Aorta (tissue), 5 donors: ENCODE results near the gene NAGK. TPM values are rescaled to one million over a fixed set of nuclear protein-coding genes. Genes with fewer than 3 reads are reported as not detected.
"Not testable (repeated sequence)": the region's sequence is repeated elsewhere in the genome, so short reads cannot be mapped to it uniquely, and the experiment has no call there.

Experiments
- ATAC-seq: fragments of 200-7000 bp; cut with Tn5 transposase; one replicate; pipeline ENCODE4 v1.9.1; 2022; ENCODE audit warnings: moderate library complexity; ENCODE audit not compliant: low FRiP score
- DNase-seq, 2 donors: peaks; one replicate each; pipeline ENCODE4 v3.0.0-alpha.2; 2020
- H3K27ac ChIP-seq, 2 donors: one replicate each; pipeline ENCODE4 v1.5.1; 2013; ENCODE audit warnings: low read length in 2 of 2, mild to moderate bottlenecking in 2 of 2, moderate library complexity in 2 of 2, control low read depth in 1 of 2, inconsistent platforms in 1 of 2, low read depth in 1 of 2
- H3K27me3 ChIP-seq, 2 donors: one replicate each; pipeline ENCODE4 v1.6.1; 2013; ENCODE audit warnings: control low read depth in 1 of 2, low read length in 1 of 2, mild to moderate bottlenecking in 1 of 2, moderate library complexity in 1 of 2; ENCODE audit not compliant: insufficient read depth in 2 of 2, control insufficient read depth in 1 of 2
- H3K36me3 ChIP-seq, 2 donors: one replicate each; pipeline ENCODE4 v1.6.1; 2013; ENCODE audit warnings: control low read depth in 1 of 2, low read length in 1 of 2, mild to moderate bottlenecking in 1 of 2; ENCODE audit not compliant: insufficient read depth in 2 of 2, control insufficient read depth in 1 of 2
- H3K4me1 ChIP-seq, 2 donors: one replicate each; pipeline ENCODE4 v1.6.1; 2013; ENCODE audit warnings: low read length in 2 of 2, control low read depth in 1 of 2, mild to moderate bottlenecking in 1 of 2, moderate library complexity in 1 of 2; ENCODE audit not compliant: insufficient read depth in 2 of 2, control insufficient read depth in 1 of 2
- H3K4me3 ChIP-seq, 2 donors: one replicate each; pipeline ENCODE4 v1.5.1; 2013; ENCODE audit warnings: low read length in 2 of 2, control low read depth in 1 of 2, mild to moderate bottlenecking in 1 of 2
- H3K9me3 ChIP-seq: one replicate; pipeline ENCODE4 v1.6.1; 2013; ENCODE audit warnings: mild to moderate bottlenecking, low read length; ENCODE audit not compliant: control insufficient read depth
- WGBS, 2 donors: extraction: QIAGEN DNeasy Blood & Tissue Kit; methylation state at CpG; one replicate each; pipeline ENCODE4 v1.1.7; 2013; 5-methylcytosine and 5-hydroxymethylcytosine counted together
- intact Hi-C, 2 donors: fragments of 100-400 bp; cut with DNase I; formaldehyde crosslinking; loops; one replicate each; pipeline versions ENCODE4 v1.14.2 to v1.15.0; 2022
- long read RNA-seq, 2 donors: library from polyadenylated mRNA; unstranded; transcript quantifications; one replicate each; pipeline ENCODE4 v2.0.0, GENCODE V29; 2020 to 2021
- polyA plus RNA-seq, 2 donors: library from polyadenylated mRNA; stranded (reverse); fragments of 200-250 nt; gene quantifications; one replicate each; pipeline ENCODE4 v1.2.3, GENCODE V29; 2013
- total RNA-seq, 2 donors: library from RNA; stranded (reverse); fragmentation: NEBNext Ultra II Directional; extraction: Animal tissue kit (Norgen Biotek cat#: 25700); gene quantifications; one replicate each; pipeline ENCODE4 v1.2.1, GENCODE V29; 2021
- donor health status: healthy with polysubstance abuse.
- donor health status: Bipolar disorder and iron deficiency.
- donor health status: DM: no; HTN: no; CAD: no.
- donor health status: DM: no; HTN: no; CAD: no.
- donor health status: DM: yes; HTN: yes; CAD: no.

NAGK gene
- total RNA-seq (100 to 1,000 TPM in 1 of 2 donors, 10 to 100 TPM in 1; 80.1 to 141 TPM), polyA plus RNA-seq (100 to 1,000 TPM in 1 of 2 donors, 10 to 100 TPM in 1; 60.5 to 199 TPM)
- long read RNA-seq, donor 1, transcript NAGK-229 (10 exons, 1,801 nt) = major isoform, 64 of 89 reads
- long read RNA-seq, donor 1, partial matches to known transcripts = 3 of 89 reads
- long read RNA-seq, donor 1, other reads (novel, unspliced or antisense) = 18 of 89 reads
- long read RNA-seq, donor 2, transcript NAGK-229 (10 exons, 1,801 nt) = major isoform, 26 of 45 reads
- long read RNA-seq, donor 2, partial matches to known transcripts = 5 of 45 reads
- long read RNA-seq, donor 2, other reads (novel, unspliced or antisense) = 7 of 45 reads

- Histone ChIP-seq H3K9me3 (no peaks in the 10 kb centered on the region), H3K27me3 (no peaks in the 10 kb centered on the region), H3K4me3 (peak within 1 kb of the TSS; percentile 39 to 56), H3K27ac (peak within 1 kb of the TSS in 1 of 2 donors; percentile 79), H3K36me3 (no peaks in the 10 kb centered on the region), H3K4me1 (no peaks in the 10 kb centered on the region)
- ATAC-seq (peak; percentile 97), DNase-seq (peak; percentile 98)
- intact Hi-C loops = loop anchor here (1.0 to 5.0 kb wide), 3 partner anchors 60 to 71 kb away; no protein-coding TSS in a partner anchor
- 0% methylated on average over 59 to 66 of the region's 66 CpGs for whole genome bisulfite sequencing, 2 donors
These were observed at the start of gene NAGK for GRCh38 chr2:71068218-71069035. Gene NAGK (plus strand): TSS chr2:71068648. CDS start chr2:71068684, 36 bp downstream.

- H3K9me3 ChIP-seq, H3K27me3 ChIP-seq, H3K27ac ChIP-seq, H3K36me3 ChIP-seq, intact Hi-C loops, H3K4me3 ChIP-seq, ATAC-seq, H3K4me1 ChIP-seq, DNase-seq: not testable (repeated sequence)
- WGBS, 2 donors = 85 to 88% methylated on average over 6 of the region's 6 CpGs
These were observed 48.5 kb upstream of the NAGK start for GRCh38 chr2:71019989-71020388.

DNA sequence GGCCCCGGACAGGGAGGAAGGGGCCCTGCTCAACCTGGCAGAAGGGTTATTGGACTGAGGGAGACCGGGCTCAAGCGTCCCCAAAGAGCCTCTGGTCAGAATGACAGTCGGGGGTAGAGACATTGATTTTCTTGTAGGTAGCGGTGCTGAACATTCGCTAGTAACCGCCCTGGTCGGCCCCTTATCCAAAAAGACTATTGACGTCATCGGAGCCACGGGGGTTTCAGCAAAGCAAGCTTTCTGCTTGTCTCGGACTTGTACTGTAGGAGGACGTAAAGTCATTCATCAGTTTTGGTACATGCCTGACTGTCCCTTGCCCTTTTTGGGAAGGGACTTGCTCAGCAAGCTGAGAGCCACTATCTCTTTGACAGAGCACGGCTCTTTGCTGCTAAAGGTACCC is 47.1 kb upstream of the NAGK start:
- ATAC-seq, H3K4me3 ChIP-seq, H3K27me3 ChIP-seq, H3K4me1 ChIP-seq, H3K27ac ChIP-seq, intact Hi-C loops, H3K9me3 ChIP-seq, H3K36me3 ChIP-seq, DNase-seq: not testable (repeated sequence)
- 56 to 66% methylated on average over 14 of the region's 14 CpGs for WGBS, 2 donors

- WGBS, 2 donors = 72 to 75% methylated on average over 15 of the region's 15 CpGs
- intact Hi-C loops, H3K4me1 ChIP-seq, H3K4me3 ChIP-seq, H3K9me3 ChIP-seq, ATAC-seq, H3K27me3 ChIP-seq, DNase-seq, H3K27ac ChIP-seq, H3K36me3 ChIP-seq: not testable (repeated sequence)
These were observed 44.8 kb upstream of the NAGK start for GRCh38 chr2:71023553-71024243.

DNA sequence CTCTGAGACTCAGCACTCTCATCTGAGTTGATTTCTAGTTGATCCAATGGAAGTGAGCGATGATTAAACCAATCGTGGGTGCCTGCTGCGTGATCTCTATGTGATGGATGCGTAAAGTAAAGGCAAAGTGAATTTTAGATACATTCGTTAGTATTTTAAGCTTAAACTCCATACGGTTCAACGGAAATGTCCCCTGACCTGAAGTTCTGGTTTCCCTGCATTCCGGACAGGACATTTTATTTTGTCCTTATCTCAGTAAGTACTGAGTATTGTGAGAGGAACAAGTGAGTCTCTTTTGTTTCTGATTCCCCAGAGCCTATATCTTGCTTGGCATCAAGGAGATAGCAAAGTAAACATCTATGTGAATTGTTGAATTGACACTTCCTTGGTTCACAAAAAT is 32.2 kb upstream of the NAGK start:
- intact Hi-C loops, H3K4me1 ChIP-seq, DNase-seq, H3K27me3 ChIP-seq, H3K36me3 ChIP-seq, ATAC-seq, H3K9me3 ChIP-seq, H3K27ac ChIP-seq, H3K4me3 ChIP-seq: not testable (repeated sequence)
- WGBS, 2 donors = 90 to 91% methylated on average over 8 of the region's 8 CpGs

- no peaks in the 10 kb centered on the region for H3K9me3 ChIP-seq
- H3K4me3 ChIP-seq = no peak overlapping the region
- no peak overlapping the region for H3K27ac ChIP-seq
- ATAC-seq (no peak), DNase-seq (no peak)
- WGBS, 2 donors = 70 to 73% methylated on average over 4 of the region's 4 CpGs
- intact Hi-C loops = no loop called here
- H3K36me3 ChIP-seq = no peaks in the 10 kb centered on the region
- no peaks in the 10 kb centered on the region for H3K27me3 ChIP-seq
- H3K4me1 ChIP-seq = no peaks in the 10 kb centered on the region
These were observed 26.2 kb upstream of the NAGK start for GRCh38 chr2:71042287-71042686.

GRCh38 chr2:71043531-71044407 is 24.7 kb upstream of the NAGK start:
- no peaks in the 10 kb centered on the region for H3K4me1 ChIP-seq
- no peaks in the 10 kb centered on the region for H3K9me3 ChIP-seq
- intact Hi-C loops = no loop called here
- H3K36me3 ChIP-seq = no peaks in the 10 kb centered on the region
- no peak for ATAC-seq
- 79% methylated on average over 29 to 36 of the region's 36 CpGs for WGBS, 2 donors
- no peak overlapping the region for H3K4me3 ChIP-seq
- no peak for DNase-seq
- H3K27me3 ChIP-seq = no peaks in the 10 kb centered on the region
- H3K27ac ChIP-seq = no peak overlapping the region

DNA sequence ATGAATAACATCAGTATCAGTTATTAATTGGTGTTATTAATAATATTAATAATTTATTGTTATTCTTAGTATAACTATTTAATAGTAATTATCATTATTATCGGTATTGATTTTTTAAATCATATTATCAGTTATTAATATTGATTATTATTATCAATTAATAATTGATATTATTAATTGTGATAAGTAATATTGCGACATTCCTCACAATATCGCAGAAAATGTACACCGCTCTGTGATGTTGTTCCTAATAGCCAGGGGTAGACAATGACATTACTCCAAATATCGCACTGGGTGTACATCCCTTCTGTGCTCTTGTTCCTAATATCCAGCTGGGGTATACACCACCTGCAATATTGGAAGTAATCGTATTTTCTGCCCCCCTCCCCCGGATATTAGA is 23.3 kb upstream of the NAGK start:
- Histone ChIP-seq H3K9me3 (no peaks in the 10 kb centered on the region), H3K4me1 (no peaks in the 10 kb centered on the region), H3K36me3 (no peaks in the 10 kb centered on the region), H3K27ac (no peak overlapping the region), H3K27me3 (no peaks in the 10 kb centered on the region), H3K4me3 (no peak overlapping the region)
- DNase-seq = no peak
- no peak for ATAC-seq
- WGBS, 2 donors = 91 to 95% methylated on average over 7 of the region's 7 CpGs
- intact Hi-C loops = no loop called here
